Activated naive CD4-positive, alpha-beta T cell treated with anti-CD3 and anti-CD28 coated beads for 36 hours (primary cell): ENCODE results near the gene PPIL6. TPM values are rescaled to one million over a fixed set of nuclear protein-coding genes. Genes with fewer than 3 reads are reported as not detected.
A peak's percentile ranks its signal among the peaks of the same experiment; 100 is the strongest.
"Not testable (repeated sequence)": the region's sequence is repeated elsewhere in the genome, so short reads cannot be mapped to it uniquely, and the experiment has no call there.

Source experiments
- CTCF ChIA-PET: fragments of 350-600 bp; sonication (Branson Sonifier 250); formaldehyde crosslinking; loops from one replicate; lab custom pipeline; 2021; ENCODE audit warnings: antibody characterized with exemption; lab: Charles Lee
- DNase-seq: peaks from one replicate; pipeline ENCODE4 v3.0.0-alpha.2; 2020
- H3K27ac Mint-ChIP-seq: one replicate; pipeline ENCODE4 v1.8.0; 2021; ENCODE audit warnings: mild to moderate bottlenecking, mixed read lengths
- H3K27me3 Mint-ChIP-seq: one replicate; pipeline ENCODE4 v1.8.0; 2021; ENCODE audit warnings: low read depth, mixed read lengths
- H3K36me3 Mint-ChIP-seq: one replicate; pipeline ENCODE4 v1.8.0; 2021; ENCODE audit warnings: low read depth, mixed read lengths
- H3K4me1 Mint-ChIP-seq: one replicate; pipeline ENCODE4 v1.8.0; 2021; ENCODE audit warnings: low read depth, mixed read lengths
- H3K4me3 Mint-ChIP-seq: one replicate; pipeline ENCODE4 v1.8.0; 2021; ENCODE audit warnings: mild to moderate bottlenecking, moderate library complexity, mixed read lengths
- H3K9me3 Mint-ChIP-seq: one replicate; pipeline ENCODE4 v1.8.0; 2021; ENCODE audit warnings: mixed read lengths
- intact Hi-C: fragments of 100-400 bp; cut with micrococcal nuclease; formaldehyde crosslinking; loops from one replicate; pipeline ENCODE4 v1.15.1; 2023
- total RNA-seq, 2 experiments: library from RNA; stranded (reverse); gene quantifications; one replicate each; pipeline ENCODE4 v1.2.3, GENCODE V29; 2021

Gene PPIL6
- total RNA-seq, 2 experiments from 2014 or later: 0.19 TPM; not detected in 1

- Mint-ChIP-seq H3K27me3 (no peaks in the 10 kb centered on the region), H3K27ac (peak overlapping the region; percentile 21), H3K9me3 (no peaks in the 10 kb centered on the region), H3K36me3 (peaks cover 41% of the 10 kb centered on the region), H3K4me1 (peaks cover 62% of the 10 kb centered on the region), H3K4me3 (no peak overlapping the region)
- intact Hi-C loops: no loop called here
- CTCF ChIA-PET: interaction anchor here (0.5 to 0.7 kb wide), 2 partner anchors 16 to 150 kb away, joined by 3 to 5 read pairs; no protein-coding TSS in a partner anchor
- DNase-seq: no peak
Observed at GRCh38 chr6:109461733-109462526, 21.5 kb upstream of the PPIL6 start.

GRCh38 chr6:109461205-109461604 lies 20.8 kb upstream of the PPIL6 start:
- intact Hi-C loops: not testable (repeated sequence)
- H3K36me3 Mint-ChIP-seq: peaks cover 40% of the 10 kb centered on the region

GRCh38 chr6:109460161-109460829 lies 19.9 kb upstream of the PPIL6 start:
- no peak for DNase-seq
- Mint-ChIP-seq H3K4me1 (peaks cover 58% of the 10 kb centered on the region), H3K27me3 (no peaks in the 10 kb centered on the region), H3K9me3 (no peaks in the 10 kb centered on the region), H3K27ac (no peak overlapping the region), H3K36me3 (peaks cover 32% of the 10 kb centered on the region), H3K4me3 (no peak overlapping the region)
- intact Hi-C loops: no loop called here
- CTCF ChIA-PET: interaction anchor here (0.6 to 0.7 kb wide), 4 partner anchors 18 to 420 kb away, joined by 3 to 5 read pairs (median 4); no protein-coding TSS in a partner anchor

More at GRCh38 chr6:109461205-109461604, 20.8 kb upstream of the PPIL6 start:
- DNase-seq, H3K9me3 Mint-ChIP-seq, H3K27me3 Mint-ChIP-seq, H3K4me3 Mint-ChIP-seq: not testable (repeated sequence)
- Mint-ChIP-seq H3K4me1 (peaks cover 67% of the 10 kb centered on the region), H3K27ac (peak overlapping the region; percentile 57)
- CTCF ChIA-PET: interaction anchor here (0.5 kb wide), 1 partner anchor 17 kb away, joined by 3 read pairs; no protein-coding TSS in a partner anchor

GRCh38 chr6:109458774-109459531 lies 18.5 kb upstream of the PPIL6 start:
- CTCF ChIA-PET: interaction anchor here (1.2 to 1.4 kb wide), 2 partner anchors 18 to 20 kb away, joined by 3 to 4 read pairs; partner anchors contain the start of genes PPIL6 and SMPD2
- H3K27me3 Mint-ChIP-seq: no peaks in the 10 kb centered on the region
- H3K4me1 Mint-ChIP-seq: peaks cover 63% of the 10 kb centered on the region
- H3K9me3 Mint-ChIP-seq: no peaks in the 10 kb centered on the region
- intact Hi-C loops: loop anchor here (1.0 to 10.0 kb wide), 3 partner anchors 16 to 726 kb away; partner anchors contain the start of gene CDC40
- peaks cover 25% of the 10 kb centered on the region for H3K36me3 Mint-ChIP-seq
- no peak overlapping the region for H3K4me3 Mint-ChIP-seq
- DNase-seq: peak; percentile 75
- H3K27ac Mint-ChIP-seq: peak overlapping the region; percentile 65

GRCh38 chr6:109457562-109457996 lies 17.2 kb upstream of the PPIL6 start:
- DNase-seq: no peak
- Mint-ChIP-seq H3K36me3 (peaks cover 21% of the 10 kb centered on the region), H3K9me3 (no peaks in the 10 kb centered on the region), H3K27me3 (no peaks in the 10 kb centered on the region), H3K4me1 (peaks cover 63% of the 10 kb centered on the region), H3K4me3 (no peak overlapping the region), H3K27ac (no peak overlapping the region)
- intact Hi-C loops: loop anchor here (10.0 kb wide), 1 partner anchor 727 kb away; the partner anchor contains the start of gene CDC40
- CTCF ChIA-PET: no interaction called here

- H3K4me1 Mint-ChIP-seq: peaks cover 58% of the 10 kb centered on the region
- DNase-seq: no peak
- H3K27ac Mint-ChIP-seq: no peak overlapping the region
- peak overlapping the region; percentile 15 for H3K4me3 Mint-ChIP-seq
- H3K9me3 Mint-ChIP-seq: no peaks in the 10 kb centered on the region
- CTCF ChIA-PET: interaction anchor here (1.0 to 2.1 kb wide), 5 partner anchors 8 to 269 kb away, joined by 3 to 9 read pairs (median 6); partner anchors contain the start of genes PPIL6 and SMPD2
- no peaks in the 10 kb centered on the region for H3K27me3 Mint-ChIP-seq
- H3K36me3 Mint-ChIP-seq: peaks cover 16% of the 10 kb centered on the region
- intact Hi-C loops: loop anchor here (10.0 kb wide), 1 partner anchor 728 kb away; the partner anchor contains the start of gene CDC40
Observed at GRCh38 chr6:109456710-109457561, 16.5 kb upstream of the PPIL6 start.

- H3K36me3 Mint-ChIP-seq: peaks cover 10% of the 10 kb centered on the region
- CTCF ChIA-PET: interaction anchor here (1.0 to 2.1 kb wide), 7 partner anchors 9 to 269 kb away, joined by 3 to 9 read pairs (median 5); partner anchors contain the start of genes PPIL6 and SMPD2
- intact Hi-C loops: loop anchor here (10.0 kb wide), 1 partner anchor 729 kb away; the partner anchor contains the start of gene CDC40
- no peaks in the 10 kb centered on the region for H3K27me3 Mint-ChIP-seq
- DNase-seq: no peak
- no peaks in the 10 kb centered on the region for H3K9me3 Mint-ChIP-seq
- H3K27ac Mint-ChIP-seq: no peak overlapping the region
- peaks cover 54% of the 10 kb centered on the region for H3K4me1 Mint-ChIP-seq
- H3K4me3 Mint-ChIP-seq: peak overlapping the region; percentile 41
Observed at GRCh38 chr6:109456111-109456583, 15.7 kb upstream of the PPIL6 start.

- peak within 1 kb of the TSS; percentile 82 for H3K27ac Mint-ChIP-seq
- intact Hi-C loops: loop anchor here (1.0 to 10.0 kb wide), 5 partner anchors 14 to 729 kb away; partner anchors contain the start of genes AK9, CDC40, CEP57L1 and FIG4
- peaks cover 10% of the 10 kb centered on the region for H3K36me3 Mint-ChIP-seq
- H3K27me3 Mint-ChIP-seq: no peaks in the 10 kb centered on the region
- peak within 1 kb of the TSS; percentile 91 for H3K4me3 Mint-ChIP-seq
- CTCF ChIA-PET: interaction anchor here (1.1 to 2.1 kb wide), 5 partner anchors 10 to 15 kb away, joined by 3 to 9 read pairs (median 6); partner anchors contain the start of genes PPIL6 and SMPD2
- peaks cover 55% of the 10 kb centered on the region for H3K4me1 Mint-ChIP-seq
- DNase-seq: peak; percentile 69
- H3K9me3 Mint-ChIP-seq: no peaks in the 10 kb centered on the region
Observed at GRCh38 chr6:109455437-109456110, 15.1 kb upstream of the PPIL6 start, which contains the start of gene MICAL1. MICAL1 (minus strand) TSS chr6:109455772; CDS start chr6:109454196, 1,576 bp downstream.

- CTCF ChIA-PET: interaction anchor here (1.0 to 2.1 kb wide), 7 partner anchors 10 to 267 kb away, joined by 3 to 12 read pairs (median 6); partner anchors contain the start of genes PPIL6, SMPD2 and ZBTB24
- Mint-ChIP-seq H3K9me3 (no peaks in the 10 kb centered on the region), H3K4me1 (peaks cover 59% of the 10 kb centered on the region), H3K4me3 (peak overlapping the region; percentile 91), H3K36me3 (peaks cover 10% of the 10 kb centered on the region), H3K27ac (peak overlapping the region; percentile 82), H3K27me3 (no peaks in the 10 kb centered on the region)
- intact Hi-C loops: loop anchor here (1.0 to 10.0 kb wide), 5 partner anchors 13 to 730 kb away; partner anchors contain the start of genes AK9, CDC40, CEP57L1 and FIG4
- peak; percentile 82 for DNase-seq
Observed at GRCh38 chr6:109454496-109455436, 14.3 kb upstream of the PPIL6 start.
